K562 (cell line): ENCODE measurements around the gene SLC37A2. TPM values are rescaled to one million over a fixed set of nuclear protein-coding genes. Genes with fewer than 3 reads are reported as not detected.
A peak's percentile ranks its signal among the peaks of the same experiment; 100 is the strongest.

ENCODE experiments used
- ATF1 ChIP-seq, 2 experiments: fragments of 450-650 bp in 1 of 2; IDR thresholded peaks; 2 replicates each; pipeline ENCODE4 v1.6.1; 2016; ENCODE audit warnings: missing compliant biosample characterization in 1 of 2, missing genetic modification characterization in 1 of 2
- ETV1 ChIP-seq: fragments of 450-650 bp; conservative IDR thresholded peaks from 2 replicates; pipeline ENCODE4 v1.6.1; 2016; ENCODE audit warnings: missing genetic modification characterization, control low read depth, low read depth, missing compliant biosample characterization
- GTF2E2 ChIP-seq: fragments of 200-800 bp; sonication (Bioruptor generic); IDR thresholded peaks from 2 replicates; pipeline ENCODE4 v1.6.1; 2016; ENCODE audit warnings: missing genetic modification characterization, missing compliant biosample characterization
- HIVEP1 ChIP-seq: fragments of 250-450 bp; sonication (Bioruptor Pico); IDR thresholded peaks from 2 replicates; pipeline ENCODE4 v1.4.0; 2020; ENCODE audit warnings: mild to moderate bottlenecking
- HOMEZ ChIP-seq: fragments of 250-450 bp; sonication (Bioruptor Pico); IDR thresholded peaks from 2 replicates; pipeline ENCODE4 v1.4.0; 2020; ENCODE audit warnings: mild to moderate bottlenecking, moderate library complexity
- MGA ChIP-seq: fragments of 450-650 bp; IDR thresholded peaks from 2 replicates; pipeline ENCODE4 v1.6.1; 2016; ENCODE audit warnings: mild to moderate bottlenecking, moderate library complexity
- NEUROD1 ChIP-seq: fragments of 150-350 bp; IDR thresholded peaks from 2 replicates; pipeline ENCODE4 v1.6.1; 2014; ENCODE audit warnings: borderline replicate concordance, low read length, low read depth; ENCODE audit not compliant: partially characterized antibody
- SMARCC2 ChIP-seq: fragments of 450-650 bp; IDR thresholded peaks from 2 replicates; pipeline ENCODE4 v1.6.1; 2017; ENCODE audit warnings: antibody characterized with exemption, moderate library complexity, mild to moderate bottlenecking, low read depth
- STAT6 ChIP-seq: sonication (generic); formaldehyde crosslinking; IDR thresholded peaks from 2 replicates; pipeline ENCODE4 v1.8.1; 2023; ENCODE audit warnings: mild to moderate bottlenecking, missing genetic modification reagents
- TEAD2 ChIP-seq: fragments of 450-650 bp; IDR thresholded peaks from 2 replicates; pipeline ENCODE4 v1.6.1; 2016; ENCODE audit warnings: missing genetic modification characterization, control low read depth, missing compliant biosample characterization
- XRCC4 ChIP-seq: IDR thresholded peaks from one replicate; pipeline ENCODE4 v1.6.1; 2011; ENCODE audit not compliant: insufficient read depth, insufficient read length; ENCODE audit errors: extremely low read depth
- polyA plus RNA-seq, 8 experiments: library from polyadenylated mRNA; depleted of rRNA in 4 of 8; stranded (reverse) in 5 of 8; unstranded in 3 of 8; fragments of >200 nt; fragmentation: Nextera tagmentation in 2 of 8; fragmentation: Illumina TruSeq in 1 of 8; extraction: Ambion mirVana in 2 of 8; extraction: Trizol in 1 of 8; gene quantifications; 2 replicates each; pipeline versions ENCODE4 v1.2.1 to v1.2.3, GENCODE V29; 2011 to 2014; ENCODE audit warnings: inconsistent platforms in 1 of 8, missing spikeins in 1 of 8
- total RNA-seq, 7 experiments: library from RNA; depleted of rRNA in 6 of 7; stranded (reverse); fragments of >200 nt in 6 of 7; fragmentation: Illumina TruSeq in 2 of 7; extraction: Trizol in 2 of 7; gene quantifications; 2 replicates each; pipeline versions ENCODE4 v1.2.1 to v1.2.3, GENCODE V29; 2011 to 2021; ENCODE audit warnings: low replicate concordance in 1 of 7

The SLC37A2 gene
- total and polyA plus RNA-seq, 9 of the 15 experiments (the other 6 are each of a cell fraction or from before 2014, with no cell fraction given) = 0.01 to 1.2 (median 0.52) TPM

- no peak for TF ChIP-seq HOMEZ (CRISPR knock-in tag)
- TF ChIP-seq STAT6 (CRISPR knock-in tag) = no peak
- no peak for TF ChIP-seq XRCC4
- TF ChIP-seq HIVEP1 (CRISPR knock-in tag) = no peak
- peak; percentile 85 for TF ChIP-seq MGA
- no peak for TF ChIP-seq GTF2E2 (tag)
- no peak for TF ChIP-seq ATF1 (CRISPR knock-in tag; IDR thresholded peaks at IDR 0.05)
- peak; percentile 46; the same call in 1 of the 2 replicates for TF ChIP-seq ATF1 (tag; IDR thresholded peaks at IDR 0.05)
- TF ChIP-seq SMARCC2 = no peak
- TF ChIP-seq TEAD2 (tag) = no peak
- peak; percentile 61 for TF ChIP-seq NEUROD1
- peak; percentile 65; the same call in 1 of the 2 replicates for TF ChIP-seq ETV1 (tag)
These were observed 7.7 kb downstream of the SLC37A2 start (continued) for GRCh38 chr11:125070699-125071254.
